Measurements from ENCODE around the gene CNTN6.
"Not testable (repeated sequence)": the region's sequence is repeated elsewhere in the genome, so short reads cannot be mapped to it uniquely, and the experiment has no call there.

Gene CNTN6

GRCh38 chr3:1387396-1387905, 294.6 kb downstream of the CNTN6 start:
- ATAC-seq, H3K4me1 Mint-ChIP-seq, H3K36me3 Mint-ChIP-seq, H3K4me3 Mint-ChIP-seq, H3K27me3 Mint-ChIP-seq, H3K27ac Mint-ChIP-seq, H3K9me3 Mint-ChIP-seq: not testable (repeated sequence)

GRCh38 chr3:1394188-1394587, 301.4 kb downstream of the CNTN6 start:
- Mint-ChIP-seq H3K9me3 (no peaks in the 10 kb centered on the region), H3K27me3 (no peaks in the 10 kb centered on the region), H3K27ac (no peak overlapping the region), H3K4me3 (no peak overlapping the region), H3K4me1 (no peaks in the 10 kb centered on the region), H3K36me3 (no peaks in the 10 kb centered on the region)
- no peak for ATAC-seq

GRCh38 chr3:1400571-1400970, 307.7 kb downstream of the CNTN6 start:
- no peak for ATAC-seq
- Mint-ChIP-seq H3K9me3 (no peaks in the 10 kb centered on the region), H3K27me3 (no peaks in the 10 kb centered on the region), H3K36me3 (no peaks in the 10 kb centered on the region), H3K4me3 (no peak overlapping the region), H3K4me1 (no peaks in the 10 kb centered on the region), H3K27ac (no peak overlapping the region)

- ATAC-seq: no peak
- H3K27ac Mint-ChIP-seq: no peak overlapping the region
- H3K4me3 Mint-ChIP-seq: no peak overlapping the region
- H3K36me3 Mint-ChIP-seq: no peaks in the 10 kb centered on the region
- no peaks in the 10 kb centered on the region for H3K4me1 Mint-ChIP-seq
- no peaks in the 10 kb centered on the region for H3K27me3 Mint-ChIP-seq
- peaks cover 6% of the 10 kb centered on the region for H3K9me3 Mint-ChIP-seq
Measured at GRCh38 chr3:1404270-1404962, 311.6 kb downstream of the CNTN6 start.

- H3K4me1 Mint-ChIP-seq: peaks cover under 1% of the 10 kb centered on the region
- no peaks in the 10 kb centered on the region for H3K36me3 Mint-ChIP-seq
- no peaks in the 10 kb centered on the region for H3K27me3 Mint-ChIP-seq
- no peak overlapping the region for H3K27ac Mint-ChIP-seq
- H3K4me3 Mint-ChIP-seq: no peak overlapping the region
- peaks cover 6% of the 10 kb centered on the region for H3K9me3 Mint-ChIP-seq
- no peak for ATAC-seq
Measured at GRCh38 chr3:1406250-1406649, 313.4 kb downstream of the CNTN6 start.

GRCh38 chr3:1421577-1421976, 328.8 kb downstream of the CNTN6 start:
- no peak overlapping the region for H3K4me3 Mint-ChIP-seq
- no peaks in the 10 kb centered on the region for H3K4me1 Mint-ChIP-seq
- H3K9me3 Mint-ChIP-seq: peaks cover 4% of the 10 kb centered on the region
- no peaks in the 10 kb centered on the region for H3K27me3 Mint-ChIP-seq
- ATAC-seq: peak; percentile 62
- no peak overlapping the region for H3K27ac Mint-ChIP-seq
- H3K36me3 Mint-ChIP-seq: no peaks in the 10 kb centered on the region

GRCh38 chr3:1423566-1424089, 330.8 kb downstream of the CNTN6 start:
- no peaks in the 10 kb centered on the region for H3K9me3 Mint-ChIP-seq
- ATAC-seq: no peak
- no peaks in the 10 kb centered on the region for H3K36me3 Mint-ChIP-seq
- no peak overlapping the region for H3K4me3 Mint-ChIP-seq
- H3K4me1 Mint-ChIP-seq: no peaks in the 10 kb centered on the region
- H3K27ac Mint-ChIP-seq: no peak overlapping the region
- H3K27me3 Mint-ChIP-seq: no peaks in the 10 kb centered on the region

GRCh38 chr3:1439395-1439794, 346.6 kb downstream of the CNTN6 start:
- Mint-ChIP-seq H3K27me3 (no peaks in the 10 kb centered on the region), H3K4me3 (no peak overlapping the region), H3K27ac (peak overlapping the region; percentile 23), H3K4me1 (peaks cover 13% of the 10 kb centered on the region), H3K9me3 (peaks cover 4% of the 10 kb centered on the region), H3K36me3 (no peaks in the 10 kb centered on the region)
- no peak for ATAC-seq

- Mint-ChIP-seq H3K9me3 (peaks cover 4% of the 10 kb centered on the region), H3K4me3 (no peak overlapping the region), H3K36me3 (no peaks in the 10 kb centered on the region), H3K27ac (peak overlapping the region; percentile 37), H3K4me1 (peaks cover 13% of the 10 kb centered on the region), H3K27me3 (no peaks in the 10 kb centered on the region)
- ATAC-seq: peak; percentile 87
Measured at GRCh38 chr3:1442271-1442670, 349.4 kb downstream of the CNTN6 start.

GRCh38 chr3:1444195-1444594, 351.4 kb downstream of the CNTN6 start:
- H3K27me3 Mint-ChIP-seq: no peaks in the 10 kb centered on the region
- ATAC-seq: no peak
- peaks cover 4% of the 10 kb centered on the region for H3K9me3 Mint-ChIP-seq
- H3K36me3 Mint-ChIP-seq: no peaks in the 10 kb centered on the region
- peaks cover 13% of the 10 kb centered on the region for H3K4me1 Mint-ChIP-seq
- no peak overlapping the region for H3K27ac Mint-ChIP-seq
- no peak overlapping the region for H3K4me3 Mint-ChIP-seq

- H3K27ac Mint-ChIP-seq: no peak overlapping the region
- no peak overlapping the region for H3K4me3 Mint-ChIP-seq
- no peak for ATAC-seq
- no peaks in the 10 kb centered on the region for H3K9me3 Mint-ChIP-seq
- H3K4me1 Mint-ChIP-seq: peaks cover 13% of the 10 kb centered on the region
- no peaks in the 10 kb centered on the region for H3K27me3 Mint-ChIP-seq
- no peaks in the 10 kb centered on the region for H3K36me3 Mint-ChIP-seq
Measured at GRCh38 chr3:1446531-1446930, 353.7 kb downstream of the CNTN6 start.

GRCh38 chr3:1447452-1447851, 354.6 kb downstream of the CNTN6 start:
- H3K36me3 Mint-ChIP-seq: no peaks in the 10 kb centered on the region
- H3K9me3 Mint-ChIP-seq: no peaks in the 10 kb centered on the region
- peaks cover 8% of the 10 kb centered on the region for H3K4me1 Mint-ChIP-seq
- H3K4me3 Mint-ChIP-seq: no peak overlapping the region
- H3K27me3 Mint-ChIP-seq: no peaks in the 10 kb centered on the region
- no peak for ATAC-seq
- no peak overlapping the region for H3K27ac Mint-ChIP-seq

- H3K9me3 Mint-ChIP-seq: no peaks in the 10 kb centered on the region
- H3K4me1 Mint-ChIP-seq: no peaks in the 10 kb centered on the region
- H3K4me3 Mint-ChIP-seq: no peak overlapping the region
- H3K27me3 Mint-ChIP-seq: no peaks in the 10 kb centered on the region
- no peaks in the 10 kb centered on the region for H3K36me3 Mint-ChIP-seq
- ATAC-seq: no peak
- H3K27ac Mint-ChIP-seq: no peak overlapping the region
Measured at GRCh38 chr3:1448443-1448842, 355.6 kb downstream of the CNTN6 start.
